Measurements from ENCODE around the gene CRYBB2.
"Not testable (repeated sequence)": the region's sequence is repeated elsewhere in the genome, so short reads cannot be mapped to it uniquely, and the experiment has no call there.

Gene CRYBB2, protein sequence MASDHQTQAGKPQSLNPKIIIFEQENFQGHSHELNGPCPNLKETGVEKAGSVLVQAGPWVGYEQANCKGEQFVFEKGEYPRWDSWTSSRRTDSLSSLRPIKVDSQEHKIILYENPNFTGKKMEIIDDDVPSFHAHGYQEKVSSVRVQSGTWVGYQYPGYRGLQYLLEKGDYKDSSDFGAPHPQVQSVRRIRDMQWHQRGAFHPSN

GRCh38 chr22:25219211-25219689 is at the start of gene CRYBB2:
Gene CRYBB2, plus strand, starts transcription at chr22:25219639. Its CDS starts 1,791 bp downstream, at chr22:25221430.
- DNase-seq (ENCODE audit: low read depth in 2 of 2) = no peak

- DNase-seq (ENCODE audit: low read depth in 2 of 2) = no peak
Measured at GRCh38 chr22:25170426-25170980, 48.9 kb upstream of the CRYBB2 start.

DNA sequence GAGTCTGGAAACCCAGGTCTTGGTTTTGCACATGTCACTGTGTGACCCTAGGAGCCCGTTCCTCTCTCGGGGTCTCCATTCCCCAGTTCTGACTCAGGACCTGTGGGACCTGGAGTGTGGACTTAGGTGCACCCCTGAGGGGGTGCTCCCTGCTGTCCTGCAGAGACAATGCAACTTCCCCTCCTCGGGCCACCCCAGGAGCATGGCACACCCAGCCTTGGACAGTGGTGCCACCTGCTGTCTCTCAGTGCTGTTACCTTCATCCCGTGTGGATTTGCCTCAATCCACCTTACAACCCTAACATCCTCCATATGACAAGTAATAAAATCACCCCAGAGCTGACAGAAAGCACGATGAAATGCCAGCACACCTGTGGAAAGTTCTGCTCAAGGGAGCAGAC is 47.3 kb upstream of the CRYBB2 start:
- no peak for DNase-seq (ENCODE audit: low read depth in 2 of 2)

DNA sequence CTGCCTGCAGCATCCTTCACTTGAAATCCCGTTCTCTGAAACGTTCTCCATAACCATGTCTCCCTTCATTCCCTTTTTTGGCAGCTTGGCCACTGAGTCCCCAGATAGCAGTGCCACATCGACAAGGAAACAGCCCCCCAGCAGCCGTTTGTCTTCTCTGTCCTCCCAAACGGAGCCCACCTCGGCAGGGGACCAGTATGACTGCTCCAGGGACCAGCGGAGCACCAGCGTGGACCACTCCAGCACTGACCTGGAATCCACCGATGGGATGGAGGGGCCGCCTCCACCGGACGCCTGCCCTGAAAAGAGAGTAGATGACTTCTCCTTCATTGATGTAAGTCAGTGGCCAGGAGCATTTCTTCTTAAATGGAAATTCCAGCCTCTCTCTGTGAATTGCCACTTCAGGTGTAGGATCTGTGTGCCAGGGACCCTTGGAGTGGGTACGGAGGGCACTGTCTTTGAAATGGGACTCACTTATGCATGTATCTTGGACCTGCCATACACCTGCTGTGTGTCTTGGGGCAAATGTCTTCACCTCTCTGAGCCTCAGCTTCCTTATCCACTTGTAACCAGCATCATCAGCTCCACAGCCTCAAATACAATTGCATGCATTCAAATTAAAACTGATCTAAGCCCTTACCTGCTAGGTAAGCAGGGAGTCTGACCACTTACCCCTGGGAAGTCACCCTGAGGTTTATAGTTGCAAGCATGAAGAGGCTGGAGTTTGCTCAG is 45.1 kb upstream of the CRYBB2 start:
- DNase-seq (ENCODE audit: low read depth in 2 of 2) = no peak

DNA sequence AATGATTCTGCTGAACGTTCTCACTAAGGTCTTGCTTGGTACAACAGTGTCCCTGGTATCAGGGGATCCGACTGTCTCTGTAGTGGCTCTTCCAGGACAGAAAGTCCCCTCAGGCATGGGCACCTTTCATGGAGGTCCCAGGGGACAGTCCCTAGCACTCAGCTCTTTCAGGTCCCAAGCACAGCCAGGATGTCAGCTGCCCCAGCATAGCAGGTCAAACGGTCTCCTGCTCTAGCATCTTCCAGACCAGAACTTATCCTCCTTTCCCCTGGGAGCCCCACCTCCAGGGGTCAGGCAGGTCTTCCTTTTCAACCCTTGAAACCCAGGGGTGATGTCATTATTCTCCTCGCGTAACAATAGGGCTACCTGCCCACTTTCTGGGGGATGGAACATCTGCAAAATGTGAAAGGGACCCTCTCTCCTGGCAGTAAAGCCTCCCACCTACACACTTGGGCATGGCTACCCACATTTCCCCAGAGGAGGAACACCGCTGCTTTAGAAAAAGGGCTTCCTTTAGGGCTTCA is 44.5 kb upstream of the CRYBB2 start:
- no peak for DNase-seq (ENCODE audit: low read depth in 2 of 2)

DNA sequence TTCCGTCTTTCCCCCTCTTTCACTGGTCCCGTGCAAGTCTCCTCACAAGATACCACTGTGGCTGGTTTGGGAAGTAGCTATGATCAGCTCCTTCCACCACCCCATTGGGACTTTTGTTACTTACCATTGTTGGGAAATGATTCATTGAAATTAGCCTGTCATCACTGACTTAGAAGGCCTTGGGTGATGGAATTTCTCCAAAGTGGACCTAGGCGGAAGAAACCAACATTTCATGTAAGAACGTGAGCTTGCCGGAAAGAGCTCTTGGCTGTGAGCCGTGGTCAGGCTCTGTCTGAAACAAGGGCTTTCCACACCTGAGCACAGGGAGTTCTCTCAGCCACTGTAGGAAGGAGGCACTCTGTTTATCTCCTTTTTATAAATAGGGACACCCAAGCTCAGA is 43.3 kb upstream of the CRYBB2 start:
- no peak for DNase-seq (ENCODE audit: low read depth in 2 of 2)

DNA sequence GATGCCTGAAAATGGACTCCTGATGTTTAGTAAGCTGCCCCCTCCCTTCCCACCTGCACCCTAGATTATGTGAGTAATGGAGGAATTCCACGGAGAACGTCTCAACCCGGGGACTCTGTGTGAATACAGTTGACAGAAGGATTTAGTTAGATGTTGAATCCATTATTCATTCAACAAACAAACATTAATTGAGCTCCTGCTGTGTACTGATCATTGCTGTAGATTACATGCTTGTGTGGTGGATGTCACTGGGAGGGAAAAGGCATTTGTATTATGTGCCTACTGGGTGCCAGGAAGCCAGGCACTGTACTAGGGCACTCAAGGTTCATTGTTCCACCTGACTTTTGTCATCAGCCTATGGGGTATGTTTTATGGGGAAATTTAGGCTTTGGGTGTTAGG is 42.6 kb upstream of the CRYBB2 start:
- DNase-seq (ENCODE audit: low read depth in 2 of 2) = no peak

DNA sequence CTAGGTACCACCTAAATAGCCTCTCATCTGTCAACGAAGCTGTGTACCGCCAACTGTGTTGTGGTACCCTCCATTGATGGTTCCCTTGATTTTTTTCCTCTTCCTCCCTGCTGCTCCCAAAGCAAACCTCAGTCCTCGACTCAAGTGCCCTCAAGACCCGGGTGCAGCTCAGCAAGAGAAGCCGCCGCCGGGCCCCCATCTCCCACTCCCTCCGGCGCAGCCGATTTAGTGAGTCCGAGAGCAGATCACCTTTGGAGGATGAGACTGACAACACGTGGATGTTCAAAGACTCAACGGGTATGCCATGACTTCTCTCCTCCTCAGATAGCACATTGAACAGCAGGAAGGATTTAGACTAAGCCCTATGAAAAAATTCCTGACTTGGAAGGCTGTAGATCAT is 42.2 kb upstream of the CRYBB2 start:
- DNase-seq (ENCODE audit: low read depth in 2 of 2) = no peak

- DNase-seq (ENCODE audit: low read depth in 2 of 2) = no peak
Measured at GRCh38 chr22:25177895-25178294, 41.5 kb upstream of the CRYBB2 start.

- DNase-seq (ENCODE audit: low read depth in 2 of 2) = not testable (repeated sequence)
Measured at GRCh38 chr22:25178348-25178747, 41.1 kb upstream of the CRYBB2 start.

DNA sequence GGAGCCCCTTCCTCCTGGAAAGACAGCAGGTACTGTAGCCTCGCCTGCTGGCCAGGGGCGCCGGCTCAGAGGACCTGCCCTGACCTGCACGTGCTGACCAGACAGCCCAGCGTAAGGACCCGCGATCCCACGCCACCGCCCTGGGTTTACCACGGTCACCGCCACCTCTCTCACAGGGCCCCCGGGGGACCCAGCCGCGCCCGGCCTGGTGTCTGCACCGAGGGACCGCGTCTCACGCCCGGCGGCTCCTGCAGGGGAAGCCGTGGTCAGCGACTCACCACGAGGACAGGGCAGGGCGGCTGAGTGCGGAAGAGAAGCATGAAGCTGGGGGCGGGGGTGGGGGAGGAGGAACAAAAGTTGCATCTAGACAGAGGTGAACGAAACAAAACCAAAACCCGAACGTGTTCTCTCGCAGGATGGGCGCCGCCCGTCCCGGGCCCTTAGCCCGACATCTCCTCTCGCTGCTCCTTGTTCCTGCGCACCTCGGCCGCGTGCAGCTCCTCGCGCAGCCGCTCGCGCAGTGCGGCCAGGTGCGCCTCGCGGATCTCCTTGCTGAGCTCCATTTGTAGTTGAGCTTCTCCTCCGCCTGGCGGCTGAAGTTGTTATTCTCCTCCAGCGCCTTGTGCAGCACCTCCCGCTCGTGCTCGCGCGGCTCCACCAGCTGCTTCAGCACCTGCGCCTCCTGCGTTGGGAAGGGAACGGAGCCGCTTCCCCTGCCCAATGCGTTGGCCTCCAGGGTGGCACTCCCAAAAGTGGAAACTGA is 40.4 kb upstream of the CRYBB2 start:
- not testable (repeated sequence) for DNase-seq (ENCODE audit: low read depth in 2 of 2)

GRCh38 chr22:25182131-25183110 is 37.0 kb upstream of the CRYBB2 start:
- DNase-seq (ENCODE audit: low read depth in 2 of 2) = no peak

DNA sequence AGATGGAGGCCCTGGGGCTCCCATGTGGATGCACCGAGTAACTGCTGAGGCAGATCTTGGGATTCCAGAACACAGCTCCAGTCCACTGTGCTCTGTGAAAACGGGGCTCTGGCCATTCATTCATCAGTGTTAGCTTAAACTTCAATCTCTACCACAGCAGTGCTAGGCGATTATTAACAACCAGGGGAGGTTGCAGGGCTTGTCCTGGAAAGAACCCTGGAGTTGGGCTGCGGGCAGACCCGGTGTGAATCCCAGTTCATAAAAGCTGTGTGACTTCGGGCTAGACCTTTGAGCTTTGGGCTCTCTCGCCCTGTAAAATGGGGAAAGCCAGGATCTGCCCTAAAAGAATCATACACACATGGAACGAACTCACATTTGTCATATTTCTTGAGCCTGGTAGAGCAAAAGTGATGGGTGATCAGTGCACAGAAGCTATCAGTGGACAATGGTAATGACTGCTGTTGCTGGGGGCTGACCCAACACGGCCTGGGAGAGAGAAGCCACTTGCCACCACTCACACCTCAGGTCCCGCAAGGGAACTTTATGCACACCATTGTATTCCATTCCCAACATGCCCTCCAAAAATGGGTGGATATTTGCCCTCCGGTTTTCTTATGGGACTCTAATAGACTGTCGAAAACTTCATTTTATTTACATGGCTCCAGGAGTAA is 35.4 kb upstream of the CRYBB2 start:
- no peak for DNase-seq (ENCODE audit: low read depth in 2 of 2)

- no peak for DNase-seq (ENCODE audit: low read depth in 2 of 2)
Measured at GRCh38 chr22:25186140-25186539, 33.3 kb upstream of the CRYBB2 start.

DNA sequence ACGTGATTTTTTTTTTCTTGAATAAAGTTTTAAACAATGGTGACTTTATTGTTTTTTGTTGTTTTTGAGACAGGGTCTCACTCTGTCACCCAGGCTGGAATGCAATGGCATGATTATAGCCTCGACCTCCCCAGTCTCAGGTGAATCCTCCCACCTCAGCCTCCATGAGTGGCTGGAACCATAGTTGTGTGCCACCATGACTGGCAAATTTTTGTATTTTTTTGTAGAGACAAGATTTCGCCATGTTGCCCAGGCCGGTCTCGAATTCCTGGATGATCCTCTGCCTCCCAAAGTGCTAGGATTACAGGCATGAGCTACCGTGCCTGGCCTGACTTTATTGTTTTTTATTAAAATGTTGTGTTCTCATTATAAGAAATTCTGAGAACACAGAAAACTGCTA is 32.0 kb upstream of the CRYBB2 start:
- DNase-seq (ENCODE audit: low read depth in 2 of 2) = no peak

DNA sequence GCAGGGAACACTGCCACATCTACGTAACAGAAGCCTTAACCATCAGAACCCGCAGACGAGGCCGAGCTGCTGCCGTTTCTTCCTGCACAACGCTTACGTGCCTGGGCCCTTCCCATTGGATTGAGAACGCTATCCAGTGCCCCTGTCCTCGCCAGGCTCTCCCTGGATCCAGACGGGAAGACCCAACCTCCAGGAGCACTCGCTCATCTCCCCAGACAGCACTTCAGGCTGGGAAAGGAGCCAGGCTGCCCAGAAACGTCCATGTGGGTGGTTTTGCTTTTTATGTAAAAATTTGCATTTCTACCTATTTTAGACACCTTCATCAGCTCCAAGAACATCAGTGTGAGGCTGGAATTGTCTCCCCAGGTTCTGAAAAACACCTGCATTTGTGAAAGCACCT is 27.0 kb upstream of the CRYBB2 start:
- no peak for DNase-seq (ENCODE audit: low read depth in 2 of 2)

DNA sequence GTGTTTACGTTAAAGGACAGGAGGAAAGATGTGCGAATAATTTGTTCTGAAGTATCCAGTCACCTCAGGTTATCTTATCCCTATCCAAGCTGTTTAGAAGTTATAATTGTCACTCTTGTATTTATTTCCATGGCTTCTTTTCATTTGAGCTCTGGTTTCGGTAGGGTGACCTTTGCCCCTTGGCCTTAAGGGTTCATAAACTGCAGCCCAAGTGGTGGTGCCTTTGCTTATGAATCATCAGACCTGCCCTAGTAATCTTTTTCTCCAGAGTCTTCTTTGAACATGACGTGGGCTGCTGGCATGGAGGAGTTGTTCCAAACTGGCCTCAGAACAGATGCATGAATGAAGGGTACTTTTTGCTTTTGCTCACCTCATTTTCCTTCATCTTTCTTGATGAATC is 26.3 kb upstream of the CRYBB2 start:
- DNase-seq (ENCODE audit: low read depth in 2 of 2) = no peak

GRCh38 chr22:25193548-25193947 is 25.9 kb upstream of the CRYBB2 start:
- DNase-seq (ENCODE audit: low read depth in 2 of 2) = no peak

DNA sequence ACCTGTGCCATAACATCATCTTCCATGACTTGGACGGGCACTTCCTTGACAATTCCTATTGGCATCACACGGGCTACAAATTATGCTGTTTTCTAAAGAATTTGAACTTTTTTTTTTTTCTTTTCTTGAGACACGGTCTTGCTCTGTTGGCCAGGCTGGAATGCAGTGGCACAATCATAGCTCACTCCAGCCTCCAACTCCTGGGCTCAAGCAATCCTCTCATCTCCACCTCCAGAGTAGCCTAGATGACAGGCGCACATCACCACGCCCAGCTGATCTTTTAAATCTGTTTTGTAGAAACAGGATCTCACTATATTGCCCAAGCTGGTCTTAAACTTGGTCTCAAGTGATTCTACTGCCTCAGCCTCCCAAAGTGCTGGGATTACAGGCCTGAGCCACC is 23.1 kb upstream of the CRYBB2 start:
- DNase-seq (ENCODE audit: low read depth in 2 of 2) = no peak

- DNase-seq (ENCODE audit: low read depth in 2 of 2) = no peak
Measured at GRCh38 chr22:25197340-25197739, 22.1 kb upstream of the CRYBB2 start.
